ENCODE results near the gene SKAP1. TPM values are rescaled to one million over a fixed set of nuclear protein-coding genes. Genes with fewer than 3 reads are reported as not detected.

The SKAP1 gene
- polyA plus RNA-seq, 1 of the 3 experiments (the other 2 are of a cell fraction) = not detected

DNA sequence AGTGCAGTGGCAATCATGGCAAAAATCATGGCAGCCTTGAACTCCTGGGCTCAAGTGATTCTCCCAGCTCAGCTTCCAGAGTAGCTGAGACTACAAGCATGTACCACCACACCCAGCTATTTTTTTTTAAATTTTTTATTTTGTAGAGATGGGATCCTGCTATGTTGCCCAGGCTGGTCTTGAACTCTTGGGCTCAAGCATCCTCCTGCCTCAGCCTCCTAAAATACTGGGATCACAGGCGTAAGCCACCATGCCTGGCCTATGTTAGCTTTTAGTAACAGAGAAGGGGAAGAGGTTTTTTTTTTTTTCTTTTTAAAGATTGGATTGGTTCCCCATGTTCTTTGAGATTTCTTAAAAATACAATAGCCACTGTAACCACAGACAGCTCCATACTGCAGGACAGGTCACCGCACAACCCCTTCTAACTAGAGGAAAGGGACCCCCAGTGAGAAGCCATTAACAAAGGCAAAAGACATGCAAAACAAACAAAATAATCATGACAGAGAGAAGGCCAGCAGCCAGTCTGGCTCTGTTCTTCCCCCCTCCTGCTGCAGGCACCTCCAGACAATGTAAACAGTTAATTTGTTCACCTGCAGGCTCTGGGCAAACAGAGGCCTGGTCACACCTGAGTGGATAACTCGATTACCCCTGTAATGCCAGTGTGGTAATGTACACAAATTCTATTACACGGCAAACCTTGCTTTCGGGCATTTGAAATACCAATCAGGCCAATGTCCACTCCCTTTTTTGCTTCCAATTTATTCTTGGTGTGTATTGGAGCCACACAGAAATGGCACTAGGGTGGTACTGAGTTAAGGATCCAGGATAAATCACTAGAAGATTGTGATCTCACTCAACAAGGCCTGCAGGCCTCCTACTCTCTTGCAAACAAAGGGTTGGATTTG, 269.6 kb downstream of the SKAP1 start:
- Histone ChIP-seq H3K79me2 (ENCODE audit: insufficient read depth) (no peaks in the 10 kb centered on the region), H3K9me2 (no peaks in the 10 kb centered on the region), H4K20me1 (ENCODE audit: insufficient read depth) (no peaks in the 10 kb centered on the region), H3K9ac (no peak overlapping the region), H2AFZ (ENCODE audit: low read depth) (no peak overlapping the region), H3K4me1 (ENCODE audit: control insufficient read depth in 1 of 2, insufficient read depth in 2 of 2, low read depth in 1 of 2, low read length in 1 of 2) (no peaks in the 10 kb centered on the region), H3F3A (replicated peaks; ENCODE audit: insufficient read depth) (no peaks in the 10 kb centered on the region), H3K4me3 (ENCODE audit: low read depth in 2 of 2, low read length in 1 of 2) (no peak overlapping the region), H3K27me3 (ENCODE audit: insufficient read depth) (peaks cover 61% of the 10 kb centered on the region), H3K36me3 (replicated peaks in 1 of 2; ENCODE audit: control insufficient read depth in 1 of 2, insufficient read depth in 2 of 2, low read length in 1 of 2) (no peaks in the 10 kb centered on the region), H3K9me3 (no peaks in the 10 kb centered on the region), H3K27ac (ENCODE audit: low read depth in 2 of 2, low read length in 1 of 2) (no peak overlapping the region), H3K4me2 (no peak overlapping the region)
- TF ChIP-seq GATA2 (CRISPR knock-in tag; IDR thresholded peaks at IDR 0.05) = no peak
- no peak for TF ChIP-seq MXI1 (IDR thresholded peaks at IDR 0.05; ENCODE audit: low read depth, low read length)
- no peak for TF ChIP-seq SIN3A (IDR thresholded peaks at IDR 0.05; ENCODE audit: borderline replicate concordance, low read depth, low read length)
- TF ChIP-seq CHD2 (IDR thresholded peaks at IDR 0.05; ENCODE audit: low read length, partially characterized antibody) = no peak
- TF ChIP-seq RCOR1 (IDR thresholded peaks at IDR 0.05; ENCODE audit: low read length) = no peak
- no peak for TF ChIP-seq FOSL2 (IDR thresholded peaks at IDR 0.05; ENCODE audit: borderline replicate concordance, low read depth)
- TF ChIP-seq TCF12 (IDR thresholded peaks at IDR 0.05) = no peak
- TF ChIP-seq, protein P1, sequence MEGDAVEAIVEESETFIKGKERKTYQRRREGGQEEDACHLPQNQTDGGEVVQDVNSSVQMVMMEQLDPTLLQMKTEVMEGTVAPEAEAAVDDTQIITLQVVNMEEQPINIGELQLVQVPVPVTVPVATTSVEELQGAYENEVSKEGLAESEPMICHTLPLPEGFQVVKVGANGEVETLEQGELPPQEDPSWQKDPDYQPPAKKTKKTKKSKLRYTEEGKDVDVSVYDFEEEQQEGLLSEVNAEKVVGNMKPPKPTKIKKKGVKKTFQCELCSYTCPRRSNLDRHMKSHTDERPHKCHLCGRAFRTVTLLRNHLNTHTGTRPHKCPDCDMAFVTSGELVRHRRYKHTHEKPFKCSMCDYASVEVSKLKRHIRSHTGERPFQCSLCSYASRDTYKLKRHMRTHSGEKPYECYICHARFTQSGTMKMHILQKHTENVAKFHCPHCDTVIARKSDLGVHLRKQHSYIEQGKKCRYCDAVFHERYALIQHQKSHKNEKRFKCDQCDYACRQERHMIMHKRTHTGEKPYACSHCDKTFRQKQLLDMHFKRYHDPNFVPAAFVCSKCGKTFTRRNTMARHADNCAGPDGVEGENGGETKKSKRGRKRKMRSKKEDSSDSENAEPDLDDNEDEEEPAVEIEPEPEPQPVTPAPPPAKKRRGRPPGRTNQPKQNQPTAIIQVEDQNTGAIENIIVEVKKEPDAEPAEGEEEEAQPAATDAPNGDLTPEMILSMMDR (IDR thresholded peaks at IDR 0.05) = no peak
- no peak for TF ChIP-seq RAD21 (IDR thresholded peaks at IDR 0.05; ENCODE audit: low read length)
- TF ChIP-seq YY1 (IDR thresholded peaks at IDR 0.05; ENCODE audit: low read depth) = no peak
- ChIA-PET POLR2A (no interaction called here), CTCF (interaction anchor here (0.7 to 2.2 kb wide), 8 partner anchors 12 to 511 kb away, joined by 3 to 8 read pairs (median 4); no protein-coding TSS in a partner anchor)
- DNase-seq = no peak
- WGBS (ENCODE audit: low lambda C conversion rate) = 59% methylated on average over 5 of the region's 5 CpGs

DNA sequence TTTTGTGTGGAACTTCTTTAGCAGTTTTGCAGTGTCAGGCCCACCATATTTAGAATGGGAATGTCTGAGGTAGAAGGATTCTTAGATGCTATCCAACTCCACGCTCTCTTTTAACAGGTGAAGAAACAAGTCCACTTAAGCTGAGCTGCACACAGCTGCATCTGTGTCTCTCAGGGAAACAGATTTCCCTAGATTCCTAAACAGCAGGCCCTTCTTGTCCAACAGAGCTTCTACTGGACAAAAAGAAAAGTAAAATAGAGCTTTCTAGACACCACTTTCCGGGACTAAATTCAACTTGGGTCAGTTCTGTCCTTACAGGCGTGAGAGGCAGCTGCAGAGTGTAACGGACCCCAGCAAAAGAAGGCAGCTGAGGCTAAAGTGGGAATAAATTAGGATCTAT, 270.8 kb downstream of the SKAP1 start:
- POLR2A ChIA-PET = no interaction called here
- Histone ChIP-seq H3K36me3 (replicated peaks in 1 of 2; ENCODE audit: control insufficient read depth in 1 of 2, insufficient read depth in 2 of 2, low read length in 1 of 2) (no peaks in the 10 kb centered on the region), H3F3A (replicated peaks; ENCODE audit: insufficient read depth) (no peaks in the 10 kb centered on the region), H3K79me2 (ENCODE audit: insufficient read depth) (no peaks in the 10 kb centered on the region), H3K4me3 (ENCODE audit: low read depth in 2 of 2, low read length in 1 of 2) (no peak overlapping the region), H3K27me3 (ENCODE audit: insufficient read depth) (peaks cover 61% of the 10 kb centered on the region), H4K20me1 (ENCODE audit: insufficient read depth) (no peaks in the 10 kb centered on the region), H3K27ac (ENCODE audit: low read depth in 2 of 2, low read length in 1 of 2) (no peak overlapping the region), H3K4me1 (ENCODE audit: control insufficient read depth in 1 of 2, insufficient read depth in 2 of 2, low read depth in 1 of 2, low read length in 1 of 2) (no peaks in the 10 kb centered on the region), H3K9me2 (no peaks in the 10 kb centered on the region), H2AFZ (ENCODE audit: low read depth) (no peak overlapping the region), H3K9ac (no peak overlapping the region), H3K4me2 (no peak overlapping the region), H3K9me3 (no peaks in the 10 kb centered on the region)
- CTCF ChIA-PET = interaction anchor here (0.9 to 2.2 kb wide), 7 partner anchors 12 to 513 kb away, joined by 3 to 8 read pairs (median 4); no protein-coding TSS in a partner anchor
- no peak for TF ChIP-seq EZH2phosphoT487 (IDR thresholded peaks at IDR 0.05; ENCODE audit: borderline replicate concordance, low read depth)
- TF ChIP-seq MEF2A (IDR thresholded peaks at IDR 0.05; ENCODE audit: borderline replicate concordance, low read depth) = no peak
- TF ChIP-seq POLR2AphosphoS5 (IDR thresholded peaks at IDR 0.05; ENCODE audit: low read depth, low read length) = no peak
- TF ChIP-seq FOSL2 (IDR thresholded peaks at IDR 0.05; ENCODE audit: borderline replicate concordance, low read depth) = no peak
- TF ChIP-seq, protein P2, sequence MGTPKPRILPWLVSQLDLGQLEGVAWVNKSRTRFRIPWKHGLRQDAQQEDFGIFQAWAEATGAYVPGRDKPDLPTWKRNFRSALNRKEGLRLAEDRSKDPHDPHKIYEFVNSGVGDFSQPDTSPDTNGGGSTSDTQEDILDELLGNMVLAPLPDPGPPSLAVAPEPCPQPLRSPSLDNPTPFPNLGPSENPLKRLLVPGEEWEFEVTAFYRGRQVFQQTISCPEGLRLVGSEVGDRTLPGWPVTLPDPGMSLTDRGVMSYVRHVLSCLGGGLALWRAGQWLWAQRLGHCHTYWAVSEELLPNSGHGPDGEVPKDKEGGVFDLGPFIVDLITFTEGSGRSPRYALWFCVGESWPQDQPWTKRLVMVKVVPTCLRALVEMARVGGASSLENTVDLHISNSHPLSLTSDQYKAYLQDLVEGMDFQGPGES (IDR thresholded peaks at IDR 0.05; ENCODE audit: low read depth, low read length) = no peak
- TF ChIP-seq NFIC (IDR thresholded peaks at IDR 0.05; ENCODE audit: borderline replicate concordance) = no peak
- no peak for TF ChIP-seq CHD2 (IDR thresholded peaks at IDR 0.05; ENCODE audit: low read length, partially characterized antibody)
- TF ChIP-seq RAD21 (IDR thresholded peaks at IDR 0.05; ENCODE audit: low read length) = no peak
- TF ChIP-seq TCF12 (IDR thresholded peaks at IDR 0.05) = no peak
- TF ChIP-seq EP300 (IDR thresholded peaks at IDR 0.05; ENCODE audit: borderline replicate concordance in 1 of 2, low read depth in 1 of 2, low read length in 1 of 2) = no peak
- TF ChIP-seq, protein P1 (IDR thresholded peaks at IDR 0.05) = no peak
- DNase-seq = no peak
- WGBS (ENCODE audit: low lambda C conversion rate) = 48% methylated on average over 4 of the region's 4 CpGs

Data from SK-N-SH (cell line).